Measurements from ENCODE around the gene HPGDS.

DNA sequence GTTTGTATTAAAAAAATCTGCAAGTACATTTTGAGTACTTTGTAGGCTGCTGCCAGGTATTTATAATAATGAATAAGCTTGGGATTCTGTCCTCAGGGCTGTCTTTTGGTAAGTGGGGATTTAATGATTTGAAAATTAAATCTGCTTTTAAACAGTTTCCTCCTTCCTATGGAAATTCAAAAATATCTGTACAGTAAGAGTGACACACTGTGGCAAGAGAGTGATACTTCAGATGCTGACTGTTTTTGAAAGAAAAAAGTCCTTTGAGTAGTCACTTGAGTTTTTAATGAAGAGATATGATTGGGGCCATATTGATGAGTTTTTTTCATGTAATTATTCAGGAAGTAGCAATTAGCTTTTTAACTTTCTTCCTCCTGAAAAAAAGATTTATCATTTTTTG, 85.8 kb downstream of the HPGDS start:
- TF ChIP-seq, protein P1, sequence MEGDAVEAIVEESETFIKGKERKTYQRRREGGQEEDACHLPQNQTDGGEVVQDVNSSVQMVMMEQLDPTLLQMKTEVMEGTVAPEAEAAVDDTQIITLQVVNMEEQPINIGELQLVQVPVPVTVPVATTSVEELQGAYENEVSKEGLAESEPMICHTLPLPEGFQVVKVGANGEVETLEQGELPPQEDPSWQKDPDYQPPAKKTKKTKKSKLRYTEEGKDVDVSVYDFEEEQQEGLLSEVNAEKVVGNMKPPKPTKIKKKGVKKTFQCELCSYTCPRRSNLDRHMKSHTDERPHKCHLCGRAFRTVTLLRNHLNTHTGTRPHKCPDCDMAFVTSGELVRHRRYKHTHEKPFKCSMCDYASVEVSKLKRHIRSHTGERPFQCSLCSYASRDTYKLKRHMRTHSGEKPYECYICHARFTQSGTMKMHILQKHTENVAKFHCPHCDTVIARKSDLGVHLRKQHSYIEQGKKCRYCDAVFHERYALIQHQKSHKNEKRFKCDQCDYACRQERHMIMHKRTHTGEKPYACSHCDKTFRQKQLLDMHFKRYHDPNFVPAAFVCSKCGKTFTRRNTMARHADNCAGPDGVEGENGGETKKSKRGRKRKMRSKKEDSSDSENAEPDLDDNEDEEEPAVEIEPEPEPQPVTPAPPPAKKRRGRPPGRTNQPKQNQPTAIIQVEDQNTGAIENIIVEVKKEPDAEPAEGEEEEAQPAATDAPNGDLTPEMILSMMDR (IDR thresholded peaks at IDR 0.05): peak in 1 of 4 experiments; percentile 26
- no peak for TF ChIP-seq POLR2A (IDR thresholded peaks at IDR 0.05)
- TF ChIP-seq POLR2AphosphoS5 (IDR thresholded peaks at IDR 0.05): no peak
